SKM-1 (cell line): ENCODE data around the gene DR1.

Experiments used
- DNase-seq: peaks from one replicate; lab custom pipeline; 2025; ENCODE audit not compliant: unreplicated experiment; lab: John Stamatoyannopoulos, UW

The DR1 gene

DNA sequence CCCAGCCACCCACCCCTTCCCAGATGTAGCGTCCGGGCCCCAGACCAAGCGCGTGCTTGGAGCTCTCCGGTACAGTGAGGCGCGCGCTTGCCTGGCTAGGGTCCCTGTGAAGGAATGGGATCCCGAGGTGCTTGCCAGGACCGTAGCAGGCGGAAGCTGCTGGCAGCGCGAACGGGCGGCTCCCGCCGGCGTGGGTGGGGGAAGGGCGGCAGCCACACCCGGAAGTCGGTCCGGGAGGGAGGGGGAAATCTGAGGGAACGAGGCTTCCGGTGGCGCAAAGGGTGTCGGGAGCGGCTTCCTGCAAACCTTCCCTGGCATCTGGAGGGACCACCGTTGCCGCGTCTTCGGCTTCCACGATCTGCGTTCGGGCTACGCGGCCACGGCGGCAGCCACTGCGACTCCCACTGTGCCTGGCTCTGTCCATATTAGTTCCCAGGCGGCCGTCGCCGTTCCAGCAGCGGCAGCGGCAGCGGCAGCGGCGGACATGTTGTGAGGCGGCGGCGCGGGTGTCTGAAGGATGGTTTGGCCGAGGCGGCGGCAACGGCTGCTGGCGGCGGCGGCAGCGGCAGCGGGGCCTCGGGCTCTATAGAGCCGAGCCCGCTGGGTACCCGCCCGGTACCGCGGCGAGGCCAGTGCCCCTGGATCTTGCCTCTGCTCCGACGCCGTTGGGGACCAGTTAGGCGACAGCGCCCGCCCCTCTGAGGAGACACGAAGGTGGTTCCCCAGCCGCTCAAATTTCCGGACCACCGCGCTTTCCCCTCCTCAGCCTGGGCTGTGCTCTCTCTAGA is at the start of gene DR1:
DR1 (plus strand) TSS at position 275 of the 788 bp plus-strand sequence. CDS start 739 bp downstream, outside the sequence.
- peak; percentile 64 for DNase-seq

- no peak for DNase-seq
These were observed 49.1 kb upstream of the DR1 start for GRCh38 chr1:93296555-93297154.

- DNase-seq = no peak
These were observed 44.6 kb upstream of the DR1 start for GRCh38 chr1:93301131-93301530.

DNA sequence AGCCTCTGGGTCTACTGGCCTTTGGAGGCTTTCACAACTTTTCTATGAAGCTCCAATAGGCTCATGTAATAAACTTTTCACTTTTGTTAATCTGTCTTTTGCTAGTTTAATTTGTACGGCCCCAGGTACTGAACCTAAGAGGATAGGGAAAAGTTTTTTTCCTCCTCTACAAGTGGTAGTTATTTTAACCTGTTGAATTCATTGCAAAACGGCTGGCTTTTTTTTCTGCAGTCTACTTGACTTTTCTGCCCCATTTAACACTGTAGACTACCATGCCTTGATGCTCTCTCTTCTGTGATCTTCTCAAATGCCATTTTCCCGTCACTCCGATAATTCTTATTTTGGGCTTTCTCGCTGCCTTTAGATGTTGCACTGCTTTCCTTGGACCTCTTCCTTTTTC is 43.6 kb upstream of the DR1 start:
- no peak for DNase-seq

DNA sequence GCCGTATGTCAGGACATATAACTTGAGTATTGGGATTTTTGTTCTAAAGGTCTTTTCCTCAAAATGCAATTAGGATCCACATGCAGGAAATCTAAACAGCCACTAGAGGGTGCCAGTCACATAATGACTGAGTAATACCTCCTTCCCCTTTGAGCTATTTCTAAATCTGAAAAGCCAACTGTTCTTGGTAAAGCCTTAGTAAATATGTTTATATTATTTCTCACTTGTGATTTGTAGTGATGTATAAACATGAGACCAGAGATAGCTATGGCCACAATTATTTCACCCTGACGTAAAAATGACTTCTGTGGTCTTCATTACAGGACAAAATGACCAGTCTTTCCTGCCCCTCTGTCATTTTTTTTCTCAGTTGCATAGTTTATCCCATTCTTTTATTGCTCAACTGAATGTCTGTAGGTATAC is 41.0 kb upstream of the DR1 start:
- DNase-seq = peak; percentile 36

GRCh38 chr1:93306920-93307319 is 38.8 kb upstream of the DR1 start:
- no peak for DNase-seq

GRCh38 chr1:93313026-93313425 is 32.7 kb upstream of the DR1 start:
- no peak for DNase-seq

- peak; percentile 39 for DNase-seq
These were observed 28.5 kb upstream of the DR1 start for GRCh38 chr1:93317207-93317606.

DNA sequence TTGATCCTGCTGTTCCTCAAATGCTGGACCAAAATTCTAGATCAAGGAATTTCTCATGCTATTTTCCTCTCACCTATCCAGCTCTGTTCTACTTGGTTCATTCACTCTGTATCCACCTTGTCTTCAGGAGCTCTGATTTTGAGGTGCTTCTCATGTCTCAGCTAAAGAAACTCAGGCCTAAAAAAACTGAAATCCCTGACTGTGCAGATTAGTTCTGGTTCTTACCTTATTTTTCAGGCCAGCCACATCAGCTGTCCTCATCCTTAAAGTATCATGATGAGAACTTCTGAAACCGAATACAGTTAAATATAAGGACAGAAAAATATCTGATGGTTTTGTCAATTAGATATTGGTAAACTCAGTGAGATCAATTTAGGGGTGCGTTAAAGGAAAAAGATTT is 27.8 kb upstream of the DR1 start:
- DNase-seq = no peak

DNA sequence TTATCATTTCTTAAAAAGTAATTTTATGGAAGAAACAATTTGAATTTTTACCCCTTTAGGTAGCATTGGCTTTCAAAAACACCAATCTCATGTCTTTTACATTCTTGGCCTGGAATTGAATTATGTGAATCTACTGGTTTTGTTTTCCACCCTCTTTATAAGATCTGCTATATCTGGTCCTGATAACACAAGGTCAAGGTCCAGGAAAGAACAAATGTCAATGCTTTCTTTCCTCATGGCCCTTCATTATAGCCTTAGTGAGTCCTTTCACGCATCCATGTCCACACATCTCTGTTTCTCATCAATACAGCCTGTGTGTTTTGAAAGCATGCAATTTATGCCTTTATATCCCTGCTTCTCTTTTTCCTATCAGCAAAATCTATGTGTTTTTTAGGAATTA is 24.0 kb upstream of the DR1 start:
- DNase-seq = no peak

- no peak for DNase-seq
These were observed 23.4 kb upstream of the DR1 start for GRCh38 chr1:93322349-93322748.

GRCh38 chr1:93323185-93323820 is 22.4 kb upstream of the DR1 start:
- DNase-seq = no peak

- DNase-seq = no peak
These were observed 20.9 kb upstream of the DR1 start for GRCh38 chr1:93324486-93325464.

GRCh38 chr1:93328809-93329760 is 16.6 kb upstream of the DR1 start:
- no peak for DNase-seq

GRCh38 chr1:93330196-93330595 is 15.5 kb upstream of the DR1 start:
- no peak for DNase-seq

DNA sequence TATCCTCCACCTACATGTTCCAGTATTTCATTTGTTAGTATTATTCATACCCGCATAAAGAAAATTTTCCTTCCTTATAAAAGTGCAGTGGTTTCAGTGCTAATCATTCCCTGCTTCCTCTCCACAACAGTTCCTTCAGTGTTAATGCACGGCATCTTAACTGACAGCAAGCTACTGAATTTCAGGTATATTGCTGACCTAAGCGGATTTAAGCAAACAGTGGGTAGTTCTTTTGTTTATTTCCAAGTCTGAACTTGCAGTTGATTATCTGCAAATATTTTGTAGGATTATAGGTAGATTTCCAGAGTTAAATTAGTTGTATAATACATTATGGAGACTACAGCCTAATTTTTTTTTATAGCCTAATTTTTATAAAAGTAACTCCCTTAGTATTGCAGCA is 15.1 kb upstream of the DR1 start:
- DNase-seq = no peak

DNA sequence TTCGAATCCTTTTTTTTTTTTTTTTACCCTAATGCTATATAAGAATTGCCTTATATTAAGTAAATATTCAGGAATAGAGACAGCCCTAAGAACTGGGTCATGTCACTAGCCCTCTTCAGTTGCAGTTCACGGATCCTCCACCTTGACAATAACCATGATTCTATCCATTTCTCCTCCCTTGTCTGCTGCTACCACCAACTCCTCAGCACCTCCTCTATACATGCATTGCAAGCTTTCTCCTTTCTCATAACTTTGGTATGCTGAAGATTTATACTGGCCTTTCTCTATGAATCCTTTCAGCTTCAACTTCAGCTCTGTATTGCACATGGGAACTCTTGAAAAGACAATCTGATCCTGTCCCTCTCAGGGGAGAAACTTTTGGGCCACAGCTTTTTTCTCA is 14.3 kb upstream of the DR1 start:
- no peak for DNase-seq

GRCh38 chr1:93332368-93332767 is 13.3 kb upstream of the DR1 start:
- no peak for DNase-seq

DNA sequence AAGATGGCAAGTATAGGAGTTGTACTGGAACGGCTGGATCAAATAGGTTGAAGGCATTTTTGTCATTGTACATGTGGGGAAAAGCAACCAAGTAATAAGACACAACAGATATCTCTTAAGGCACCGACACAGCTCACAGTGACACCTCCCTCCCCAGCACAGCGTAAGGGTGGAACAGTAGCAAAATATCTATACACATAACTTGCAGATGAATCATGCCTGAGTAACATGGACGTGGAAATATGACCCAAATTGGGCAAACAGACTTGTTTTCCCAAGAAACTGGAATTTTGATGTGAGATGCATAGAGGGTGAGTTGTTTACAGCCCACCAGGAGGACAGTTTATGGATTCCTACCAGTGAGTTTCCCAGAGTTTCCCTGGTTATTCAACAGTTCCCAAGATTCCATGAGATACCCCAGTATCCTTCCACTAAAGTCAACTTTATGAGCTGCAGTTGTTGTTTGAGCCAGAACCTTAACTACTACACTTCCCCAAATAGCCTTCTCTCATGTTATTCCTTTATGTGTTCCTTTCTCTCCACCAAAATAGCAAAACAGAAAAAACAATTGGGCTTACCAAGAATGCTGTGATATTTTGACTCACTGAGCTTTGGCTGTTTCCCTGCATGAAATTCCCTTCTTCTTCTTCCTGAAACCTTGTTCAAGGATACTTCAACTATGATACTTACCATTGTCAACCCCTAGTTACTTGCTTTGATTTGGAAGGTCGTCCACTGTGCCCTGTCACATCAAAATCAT is 7.1 kb upstream of the DR1 start:
- DNase-seq = no peak
